OCI-LY3 (cell line): Measurements from ENCODE around the gene SIL1.

Experiments used
- CTCF ChIP-seq: fragments of 200-600, 300-600 bp; sonication (generic); IDR thresholded peaks from 2 replicates; pipeline ENCODE4 v1.5.1; 2014; ENCODE audit warnings: antibody characterized with exemption, low read length, low read depth
- EZH2phosphoT487 ChIP-seq: fragments of 200-600 bp; shearing (Covaris generic); IDR thresholded peaks from 2 replicates; pipeline ENCODE4 v1.6.1; 2018; ENCODE audit warnings: antibody characterized with exemption, mixed run types, low read depth

GRCh38 chr5:139236479-139236878 lies 38.3 kb upstream of the SIL1 start:
- TF ChIP-seq CTCF: no peak
- TF ChIP-seq EZH2phosphoT487: no peak
